MCF 10A (cell line): ENCODE results near the gene NKX2-4. TPM values are rescaled to one million over a fixed set of nuclear protein-coding genes. Genes with fewer than 3 reads are reported as not detected.

Experiments
- BruUV-seq: library from RNA; stranded (reverse); fragments of 400-500 nt; replicated peaks from 2 replicates; lab custom pipeline; 2021; lab: Mats Ljungman, UMichigan
- CTCF ChIA-PET: fragments of 300-600 bp; sonication (Branson Sonifier 250); formaldehyde crosslinking; extraction: SDS; loops from one replicate; lab custom pipeline; 2021; ENCODE audit warnings: antibody characterized with exemption, inconsistent platforms; lab: Yijun Ruan, JAX
- POLR2A ChIA-PET: fragments of 300-600, 350-650 bp; sonication (Branson Sonifier 250); formaldehyde crosslinking; extraction: SDS; loops from one replicate; lab custom pipeline; 2020; ENCODE audit warnings: antibody characterized with exemption, inconsistent platforms; lab: Yijun Ruan, JAX
- DNase-seq: peaks from one replicate; pipeline ENCODE4 v3.0.0-alpha.2; 2018; ENCODE audit not compliant: unreplicated experiment
- H3K27ac Mint-ChIP-seq: one replicate; pipeline ENCODE4 v1.8.0; 2022; ENCODE audit warnings: mild to moderate bottlenecking, low read depth, mixed read lengths; ENCODE audit not compliant: unreplicated experiment
- H3K27me3 Mint-ChIP-seq: one replicate; pipeline ENCODE4 v1.8.0; 2022; ENCODE audit warnings: mixed read lengths; ENCODE audit not compliant: insufficient read depth, unreplicated experiment
- H3K36me3 Mint-ChIP-seq: one replicate; pipeline ENCODE4 v1.8.0; 2022; ENCODE audit warnings: mild to moderate bottlenecking, moderate library complexity, mixed read lengths; ENCODE audit not compliant: insufficient read depth, unreplicated experiment
- H3K4me1 Mint-ChIP-seq: one replicate; pipeline ENCODE4 v1.8.0; 2022; ENCODE audit warnings: mixed read lengths; ENCODE audit not compliant: insufficient read depth, unreplicated experiment
- H3K4me3 Mint-ChIP-seq: one replicate; pipeline ENCODE4 v1.8.0; 2022; ENCODE audit warnings: mild to moderate bottlenecking, moderate library complexity, mixed read lengths; ENCODE audit not compliant: unreplicated experiment
- H3K9me3 Mint-ChIP-seq: one replicate; pipeline ENCODE4 v1.8.0; 2022; ENCODE audit warnings: mixed read lengths; ENCODE audit not compliant: unreplicated experiment
- CTCF ChIP-seq: fragments of 200-600 bp; IDR thresholded peaks from one replicate; pipeline ENCODE4 v1.8.0; 2022; ENCODE audit warnings: antibody characterized with exemption, mild to moderate bottlenecking; ENCODE audit not compliant: unreplicated experiment
- intact Hi-C: fragments of 100-400 bp; cut with micrococcal nuclease; formaldehyde crosslinking; loops from 2 replicates; pipeline ENCODE4 v1.14.1; 2022
- total RNA-seq: library from RNA; stranded (reverse); gene quantifications from 2 replicates; pipeline ENCODE4 v1.2.3, GENCODE V29; 2022

The NKX2-4 gene
- total RNA-seq, 1 experiment from 2014 or later, result not detected

DNA sequence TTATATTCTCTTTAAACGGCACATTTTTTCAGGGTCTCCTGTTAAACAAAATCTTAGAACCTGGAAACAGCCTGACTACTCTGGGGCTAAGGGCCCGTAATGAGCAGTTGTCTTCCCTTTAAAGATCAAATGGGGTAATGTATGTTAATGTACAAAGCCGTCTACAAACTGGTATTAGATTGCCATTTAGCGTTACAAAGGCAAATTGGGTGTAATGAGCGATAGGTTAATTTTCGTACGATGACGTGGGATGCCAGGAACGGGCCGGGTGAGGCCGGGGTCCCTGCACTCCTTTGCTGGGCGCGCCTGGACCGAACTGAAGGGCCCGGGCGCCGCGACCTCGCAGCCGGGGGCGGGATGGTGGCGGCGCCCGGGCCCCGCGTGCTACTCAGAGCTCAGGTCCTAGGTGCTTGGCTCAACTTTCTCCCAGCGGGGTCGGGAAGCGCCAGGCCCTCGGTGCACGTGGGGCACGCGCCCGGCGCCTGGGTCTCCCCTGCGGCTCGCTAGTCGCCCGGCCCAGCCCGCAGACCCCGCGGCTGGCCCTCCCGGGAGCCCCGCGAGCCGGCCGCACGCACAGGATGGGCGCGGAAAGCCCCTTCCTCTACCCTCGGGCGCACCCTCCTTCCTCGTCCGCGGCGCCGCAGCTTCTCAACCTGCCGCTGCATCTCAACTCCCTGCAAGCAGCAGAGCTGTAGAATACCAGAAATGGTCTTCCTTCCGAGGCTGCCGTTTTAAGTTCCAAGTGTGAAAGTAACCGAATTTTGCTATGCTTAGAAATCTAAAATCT, 5.9 kb downstream of the NKX2-4 start:
- ChIA-PET CTCF (interaction anchor here (0.9 to 1.7 kb wide), 2 partner anchors 156 to 554 kb away, joined by 3 to 13 read pairs; no protein-coding TSS in a partner anchor), POLR2A (interaction anchor here (1.2 to 1.6 kb wide), 2 partner anchors 10 to 17 kb away, joined by 3 to 4 read pairs; no protein-coding TSS in a partner anchor)
- no peak overlapping the region for H3K4me3 Mint-ChIP-seq
- TF ChIP-seq CTCF, result no peak
- no peak for DNase-seq
- no peaks in the 10 kb centered on the region for H3K4me1 Mint-ChIP-seq
- intact Hi-C loops, result no loop called here
- BruUV-seq, result no TSS peak
- H3K27ac Mint-ChIP-seq, result no peak overlapping the region
- H3K36me3 Mint-ChIP-seq, result peaks cover 51% of the 10 kb centered on the region
- H3K9me3 Mint-ChIP-seq, result no peaks in the 10 kb centered on the region
- no peaks in the 10 kb centered on the region for H3K27me3 Mint-ChIP-seq

DNA sequence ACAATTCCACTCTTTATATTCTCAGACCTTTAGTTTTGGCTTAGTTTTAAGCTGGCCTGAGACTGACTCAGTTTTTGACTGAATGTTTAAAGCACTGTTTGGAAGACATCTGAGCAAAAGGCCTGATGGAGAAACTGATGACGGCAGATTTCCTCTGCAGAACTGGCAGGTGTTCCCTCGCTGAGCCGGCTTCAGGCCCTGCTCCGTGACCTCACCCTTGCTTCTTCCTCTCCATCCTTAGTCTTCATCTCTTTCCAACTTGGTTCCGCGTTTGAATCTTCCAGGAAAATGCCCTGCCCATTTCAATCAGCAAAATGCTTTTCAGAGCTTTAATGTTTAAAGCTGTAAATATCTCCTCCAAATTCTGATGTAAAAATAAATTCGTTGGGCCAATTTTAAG, 6.6 kb downstream of the NKX2-4 start:
- intact Hi-C loops, result no loop called here
- POLR2A ChIA-PET, result interaction anchor here (1.2 to 2.3 kb wide), 3 partner anchors 11 to 47 kb away, joined by 3 to 10 read pairs (median 4); no protein-coding TSS in a partner anchor
- Mint-ChIP-seq H3K4me1 (no peaks in the 10 kb centered on the region), H3K4me3 (no peak overlapping the region), H3K27ac (no peak overlapping the region), H3K36me3 (peaks cover 51% of the 10 kb centered on the region), H3K27me3 (no peaks in the 10 kb centered on the region), H3K9me3 (no peaks in the 10 kb centered on the region)
- CTCF ChIA-PET, result interaction anchor here (0.6 to 1.7 kb wide), 3 partner anchors 155 to 1388 kb away, joined by 3 to 13 read pairs (median 5); no protein-coding TSS in a partner anchor
- DNase-seq, result no peak
- TF ChIP-seq CTCF, result no peak
- BruUV-seq, result no TSS peak

- H3K4me1 Mint-ChIP-seq, result no peaks in the 10 kb centered on the region
- DNase-seq, result no peak
- peaks cover 55% of the 10 kb centered on the region for H3K36me3 Mint-ChIP-seq
- ChIA-PET POLR2A (interaction anchor here (1.2 to 2.3 kb wide), 4 partner anchors 11 to 86 kb away, joined by 3 to 10 read pairs (median 4); partner anchors contain the start of gene XRN2), CTCF (interaction anchor here (0.6 to 1.5 kb wide), 3 partner anchors 9 to 155 kb away, joined by 3 to 5 read pairs (median 3); no protein-coding TSS in a partner anchor)
- TF ChIP-seq CTCF, result no peak
- no peaks in the 10 kb centered on the region for H3K9me3 Mint-ChIP-seq
- no peak overlapping the region for H3K27ac Mint-ChIP-seq
- H3K27me3 Mint-ChIP-seq, result no peaks in the 10 kb centered on the region
- intact Hi-C loops, result no loop called here
- H3K4me3 Mint-ChIP-seq, result no peak overlapping the region
- no TSS peak for BruUV-seq
These were observed 8.0 kb downstream of the NKX2-4 start for GRCh38 chr20:21389368-21389767.

- DNase-seq, result no peak
- Mint-ChIP-seq H3K36me3 (peaks cover 61% of the 10 kb centered on the region), H3K27me3 (no peaks in the 10 kb centered on the region), H3K27ac (no peak overlapping the region), H3K9me3 (no peaks in the 10 kb centered on the region), H3K4me1 (no peaks in the 10 kb centered on the region), H3K4me3 (no peak overlapping the region)
- no peak for TF ChIP-seq CTCF
- CTCF ChIA-PET, result interaction anchor here (0.6 to 1.5 kb wide), 4 partner anchors 8 to 154 kb away, joined by 3 to 5 read pairs (median 4); no protein-coding TSS in a partner anchor
- intact Hi-C loops, result no loop called here
- BruUV-seq, result no TSS peak
- POLR2A ChIA-PET, result interaction anchor here (0.5 to 2.3 kb wide), 3 partner anchors 10 to 85 kb away, joined by 3 to 10 read pairs (median 5); partner anchors contain the start of gene XRN2
These were observed 8.8 kb downstream of the NKX2-4 start for GRCh38 chr20:21388566-21388965.
